ENCODE data around the gene KCNN3. TPM values are rescaled to one million over a fixed set of nuclear protein-coding genes. Genes with fewer than 3 reads are reported as not detected.

The KCNN3 gene
- total and polyA plus RNA-seq, 2 of the 13 experiments (the other 11 are each of a cell fraction or from before 2014, with no cell fraction given) = not detected

- H3K27ac ChIP-seq (ENCODE audit: extremely low read length, insufficient read depth, low read length) = no peak overlapping the region
- no peaks in the 10 kb centered on the region for H4K20me1 ChIP-seq (ENCODE audit: insufficient read depth, low read length)
- in situ Hi-C loops (cut with HindIII; ENCODE audit: extremely low pct_ligation_motif_present, low pct_unique_long_range_greater_than_20kb) (no loop called here), intact Hi-C loops (cut with micrococcal nuclease; ENCODE audit: unreplicated experiment) (no loop called here)
- 30% methylated on average over 12 of the region's 13 CpGs for WGBS (ENCODE audit: low lambda C conversion rate)
- POLR2A ChIA-PET = no interaction called here
- no peak overlapping the region for H2AFZ ChIP-seq (ENCODE audit: low read length)
- FAIRE-seq (no peak), ATAC-seq (no peak), DNase-seq (ENCODE audit: low spot score) (no peak)
- no peaks in the 10 kb centered on the region for H3K79me2 ChIP-seq (ENCODE audit: insufficient read depth, low read length)
- no peaks in the 10 kb centered on the region for H3K9me3 ChIP-seq (ENCODE audit: low read length)
- CTCF ChIA-PET (ENCODE audit: low intra/inter-chr PET ratio, low total read pairs) = no interaction called here
- no peaks in the 10 kb centered on the region for H3K36me3 ChIP-seq (replicated peaks in 1 of 2; ENCODE audit: control insufficient read depth in 1 of 2, insufficient read depth in 2 of 2, low read length in 2 of 2)
- no peak overlapping the region for H3K4me3 ChIP-seq (replicated peaks in 1 of 3; ENCODE audit: insufficient read depth in 1 of 3, low read depth in 2 of 3, low read length in 3 of 3)
- TF ChIP-seq HNF4G (IDR thresholded peaks at IDR 0.05; ENCODE audit: borderline replicate concordance, low read depth, low read length) (no peak), HNF4G (CRISPR knock-in tag; IDR thresholded peaks at IDR 0.05; ENCODE audit: borderline replicate concordance, low read depth) (no peak)
- H3K4me1 ChIP-seq (ENCODE audit: insufficient read depth, low read length) = no peaks in the 10 kb centered on the region
- no peak overlapping the region for H3K4me2 ChIP-seq (ENCODE audit: low read depth, low read length)
- BruUV-seq (replicated peaks) = no TSS peak
- peaks cover 13 to 83% of the 10 kb centered on the region in 2 experiments for H3K27me3 ChIP-seq (ENCODE audit: control insufficient read depth in 1 of 2, insufficient read depth in 2 of 2, low read length in 2 of 2)
- no peak overlapping the region for H3K9ac ChIP-seq (ENCODE audit: insufficient read depth, low read depth, low read length)
These were observed 32.9 kb downstream of the KCNN3 start for GRCh38 chr1:154837034-154837671.

GRCh38 chr1:154835531-154836324 lies 34.4 kb downstream of the KCNN3 start:
- WGBS (ENCODE audit: low lambda C conversion rate) = 9% methylated on average over 4 of the region's 6 CpGs
- DNase-seq (ENCODE audit: low spot score) (no peak), FAIRE-seq (no peak), ATAC-seq (no peak)
- no peaks in the 10 kb centered on the region for H3K36me3 ChIP-seq (replicated peaks in 1 of 2; ENCODE audit: control insufficient read depth in 1 of 2, insufficient read depth in 2 of 2, low read length in 2 of 2)
- H2AFZ ChIP-seq (ENCODE audit: low read length) = no peak overlapping the region
- no peak overlapping the region for H3K27ac ChIP-seq (ENCODE audit: extremely low read length, insufficient read depth, low read length)
- no peaks in the 10 kb centered on the region for H3K9me3 ChIP-seq (ENCODE audit: low read length)
- no TSS peak for BruUV-seq (replicated peaks)
- in situ Hi-C loops (cut with HindIII; ENCODE audit: extremely low pct_ligation_motif_present, low pct_unique_long_range_greater_than_20kb) = no loop called here
- H3K4me3 ChIP-seq (replicated peaks in 1 of 3; ENCODE audit: insufficient read depth in 1 of 3, low read depth in 2 of 3, low read length in 3 of 3) = no peak overlapping the region
- no peaks in the 10 kb centered on the region for H4K20me1 ChIP-seq (ENCODE audit: insufficient read depth, low read length)
- H3K4me2 ChIP-seq (ENCODE audit: low read depth, low read length) = no peak overlapping the region
- no peaks in the 10 kb centered on the region for H3K79me2 ChIP-seq (ENCODE audit: insufficient read depth, low read length)
- ChIA-PET CTCF (ENCODE audit: low intra/inter-chr PET ratio, low total read pairs) (no interaction called here), POLR2A (no interaction called here)
- no peaks in the 10 kb centered on the region for H3K4me1 ChIP-seq (ENCODE audit: insufficient read depth, low read length)
- intact Hi-C loops (cut with micrococcal nuclease; ENCODE audit: unreplicated experiment) = no loop called here
- H3K9ac ChIP-seq (ENCODE audit: insufficient read depth, low read depth, low read length) = no peak overlapping the region
- H3K27me3 ChIP-seq (ENCODE audit: control insufficient read depth in 1 of 2, insufficient read depth in 2 of 2, low read length in 2 of 2) = peaks cover 13 to 86% of the 10 kb centered on the region in 2 experiments; a peak in 4 of 5 replicates
- no peak for TF ChIP-seq ELF4 (CRISPR knock-in tag; IDR thresholded peaks at IDR 0.05; ENCODE audit: borderline replicate concordance)
- no peak for TF ChIP-seq STAG1 (CRISPR knock-in tag; IDR thresholded peaks at IDR 0.05)
- no peak for TF ChIP-seq ZNF136 (CRISPR knock-in tag; IDR thresholded peaks at IDR 0.05; ENCODE audit: low read depth)
- TF ChIP-seq FOXJ3 (CRISPR knock-in tag; IDR thresholded peaks at IDR 0.05; ENCODE audit: borderline replicate concordance) = no peak
- TF ChIP-seq ZBTB39 (CRISPR knock-in tag; IDR thresholded peaks at IDR 0.05) = no peak
- no peak for TF ChIP-seq ZNF891 (CRISPR knock-in tag; IDR thresholded peaks at IDR 0.05)
- TF ChIP-seq FOXK1 (CRISPR knock-in tag; IDR thresholded peaks at IDR 0.05; ENCODE audit: borderline replicate concordance, low read depth) = no peak
- no peak for TF ChIP-seq ZNF230 (CRISPR knock-in tag; IDR thresholded peaks at IDR 0.05)
- TF ChIP-seq KLF16 (CRISPR knock-in tag; IDR thresholded peaks at IDR 0.05) = no peak
- TF ChIP-seq BHLHE40 (IDR thresholded peaks at IDR 0.05; ENCODE audit: low read length) = no peak
- no peak for TF ChIP-seq NFATC3 (CRISPR knock-in tag; IDR thresholded peaks at IDR 0.05)
- TF ChIP-seq REXO4 (CRISPR knock-in tag; IDR thresholded peaks at IDR 0.05; ENCODE audit: borderline replicate concordance) = no peak
- no peak for TF ChIP-seq ELF1 (CRISPR knock-in tag; IDR thresholded peaks at IDR 0.05)
- no peak for TF ChIP-seq ZSCAN20 (CRISPR knock-in tag; IDR thresholded peaks at IDR 0.05; ENCODE audit: borderline replicate concordance)
- TF ChIP-seq ZNF839 (CRISPR knock-in tag; IDR thresholded peaks at IDR 0.05; ENCODE audit: borderline replicate concordance) = no peak

All from HepG2 (cell line).